KMS-11 (cell line): ENCODE data around the gene NPHS2.

Experiments used
- H2AFZ ChIP-seq: fragments of 200-600 bp; sonication (generic); 2 replicates; pipeline ENCODE4 v1.6.1; 2016; ENCODE audit warnings: antibody characterized with exemption, mixed run types, low read depth
- H3K27ac ChIP-seq: fragments of 200-600 bp; sonication (generic); 2 replicates; pipeline ENCODE4 v1.6.1; 2016; ENCODE audit warnings: mild to moderate bottlenecking, mixed run types
- H3K27me3 ChIP-seq: fragments of 200-600 bp; sonication (generic); 2 replicates; pipeline ENCODE4 v1.6.1; 2017; ENCODE audit warnings: mild to moderate bottlenecking, low read depth, mixed run types, moderate library complexity; ENCODE audit not compliant: insufficient read depth
- H3K36me3 ChIP-seq: fragments of 200-600 bp; sonication (generic); 2 replicates; pipeline ENCODE4 v1.6.1; 2017; ENCODE audit warnings: mild to moderate bottlenecking, mixed run types; ENCODE audit not compliant: insufficient read depth
- H3K4me1 ChIP-seq: fragments of 200-600 bp; sonication (generic); 2 replicates; pipeline ENCODE4 v1.6.1; 2016; ENCODE audit warnings: mild to moderate bottlenecking, low read depth, mixed run types; ENCODE audit not compliant: poor library complexity, severe bottlenecking
- H3K4me2 ChIP-seq: fragments of 200-600 bp; sonication (generic); 2 replicates; pipeline ENCODE4 v1.7.0; 2016; ENCODE audit warnings: mild to moderate bottlenecking, mixed run types
- H3K4me3 ChIP-seq: fragments of 200-600 bp; sonication (generic); IDR thresholded peaks from 2 replicates; pipeline ENCODE4 v1.6.1; 2017; ENCODE audit warnings: low read depth, low read length, mixed read lengths; ENCODE audit not compliant: insufficient read depth
- H3K79me2 ChIP-seq: fragments of 200-600 bp; sonication (generic); 2 replicates; pipeline ENCODE4 v1.6.1; 2016; ENCODE audit warnings: low read depth, mixed run types; ENCODE audit not compliant: insufficient read depth
- H3K9ac ChIP-seq: fragments of 200-600 bp; sonication (generic); 2 replicates; pipeline ENCODE4 v1.6.1; 2016; ENCODE audit warnings: mild to moderate bottlenecking, mixed run types
- H4K20me1 ChIP-seq: fragments of 200-600 bp; sonication (generic); 2 replicates; pipeline ENCODE4 v1.6.1; 2016; ENCODE audit warnings: mild to moderate bottlenecking, mixed run types; ENCODE audit not compliant: insufficient read depth
- CTCF ChIP-seq: fragments of 200-600 bp; sonication (generic); conservative IDR thresholded peaks from 2 replicates; pipeline ENCODE4 v1.6.1; 2017; ENCODE audit warnings: low read depth, mild to moderate bottlenecking, antibody characterized with exemption, low read length, moderate library complexity, mixed read lengths

Gene NPHS2

GRCh38 chr1:179550746-179551682 lies 24.7 kb downstream of the NPHS2 start:
- Histone ChIP-seq H2AFZ (no peak overlapping the region), H3K9ac (no peak overlapping the region)

GRCh38 chr1:179549368-179549700 lies 26.4 kb downstream of the NPHS2 start:
- H4K20me1 ChIP-seq, result no peaks in the 10 kb centered on the region
- no peaks in the 10 kb centered on the region for H3K27me3 ChIP-seq
- no peak overlapping the region for H3K4me2 ChIP-seq
- H3K9ac ChIP-seq, result no peak overlapping the region
- H3K79me2 ChIP-seq, result no peaks in the 10 kb centered on the region
- no peak overlapping the region for H3K27ac ChIP-seq
- no peaks in the 10 kb centered on the region for H3K36me3 ChIP-seq
- no peak for TF ChIP-seq CTCF
- H3K4me3 ChIP-seq, result no peak overlapping the region
- H2AFZ ChIP-seq, result no peak overlapping the region
- no peaks in the 10 kb centered on the region for H3K4me1 ChIP-seq

More at GRCh38 chr1:179550746-179551682, 24.7 kb downstream of the NPHS2 start:
- Histone ChIP-seq H4K20me1 (no peaks in the 10 kb centered on the region), H3K4me3 (no peak overlapping the region), H3K36me3 (no peaks in the 10 kb centered on the region), H3K79me2 (no peaks in the 10 kb centered on the region), H3K27ac (no peak overlapping the region), H3K27me3 (no peaks in the 10 kb centered on the region), H3K4me1 (no peaks in the 10 kb centered on the region), H3K4me2 (no peak overlapping the region)
- no peak for TF ChIP-seq CTCF

- Histone ChIP-seq H3K4me3 (no peak overlapping the region), H3K4me2 (no peak overlapping the region), H2AFZ (no peak overlapping the region), H3K27ac (no peak overlapping the region), H4K20me1 (no peaks in the 10 kb centered on the region), H3K4me1 (no peaks in the 10 kb centered on the region), H3K36me3 (no peaks in the 10 kb centered on the region), H3K27me3 (no peaks in the 10 kb centered on the region), H3K9ac (no peak overlapping the region), H3K79me2 (no peaks in the 10 kb centered on the region)
- no peak for TF ChIP-seq CTCF
Observed at GRCh38 chr1:179548666-179549367, 26.9 kb downstream of the NPHS2 start.

- no peak for TF ChIP-seq CTCF
- H3K36me3 ChIP-seq, result no peaks in the 10 kb centered on the region
- H2AFZ ChIP-seq, result no peak overlapping the region
- no peak overlapping the region for H3K4me2 ChIP-seq
- no peak overlapping the region for H3K4me3 ChIP-seq
- no peak overlapping the region for H3K9ac ChIP-seq
- no peaks in the 10 kb centered on the region for H3K27me3 ChIP-seq
- H3K27ac ChIP-seq, result no peak overlapping the region
- no peaks in the 10 kb centered on the region for H4K20me1 ChIP-seq
- H3K4me1 ChIP-seq, result no peaks in the 10 kb centered on the region
- no peaks in the 10 kb centered on the region for H3K79me2 ChIP-seq
Observed at GRCh38 chr1:179547021-179547535, 28.7 kb downstream of the NPHS2 start.
